Measurements from ENCODE around the gene ATAD5. TPM values are rescaled to one million over a fixed set of nuclear protein-coding genes. Genes with fewer than 3 reads are reported as not detected.
"Not testable (repeated sequence)": the region's sequence is repeated elsewhere in the genome, so short reads cannot be mapped to it uniquely, and the experiment has no call there.

The ATAD5 gene
- polyA plus RNA-seq, 1 donor (not counting 4 experiments of a cell fraction or from before 2014, with no cell fraction given) = 2.2 TPM

GRCh38 chr17:30906101-30906911, 74.5 kb downstream of the ATAD5 start, which contains the start of gene TEFM:
TSS of gene TEFM (minus strand) at chr17:30906238. CDS start at chr17:30906198, 40 bp downstream.
- Histone ChIP-seq H3K9me1 (ENCODE audit: control insufficient read depth, extremely low read depth, insufficient read depth, low read length) (peaks cover 2% of the 10 kb centered on the region), H3K4me3 (ENCODE audit: control insufficient read depth in 2 of 3, extremely low read depth in 1 of 3, insufficient read depth in 2 of 3, low read depth in 1 of 3, low read length in 3 of 3) (peak within 1 kb of the TSS; percentile 56 to 89 (median 74)), H4K20me1 (ENCODE audit: control insufficient read depth, extremely low read depth, insufficient read depth, low read length) (no peaks in the 10 kb centered on the region), H3K36me3 (ENCODE audit: control insufficient read depth in 2 of 2, extremely low read depth in 1 of 2, insufficient read depth in 2 of 2, low read length in 2 of 2) (peaks cover 5 to 8% of the 10 kb centered on the region in 2 experiments), H3K27ac (ENCODE audit: control insufficient read depth, insufficient read depth, low read length) (peak within 1 kb of the TSS; percentile 91), H3K9me3 (ENCODE audit: control insufficient read depth, low read depth, low read length) (no peaks in the 10 kb centered on the region), H3K4me1 (ENCODE audit: control insufficient read depth, extremely low read depth, insufficient read depth, low read length) (peaks cover 3% of the 10 kb centered on the region), H3K27me3 (ENCODE audit: control insufficient read depth, extremely low read depth, insufficient read depth, low read length) (no peaks in the 10 kb centered on the region), H3K9ac (ENCODE audit: control insufficient read depth, extremely low read depth, insufficient read depth, low read length) (peak within 1 kb of the TSS; percentile 95), H3K79me2 (ENCODE audit: control insufficient read depth, insufficient read depth, low read length) (peaks cover 23% of the 10 kb centered on the region), H2AFZ (ENCODE audit: control insufficient read depth, low read length) (peak within 1 kb of the TSS; percentile 99), H3K4me2 (ENCODE audit: control insufficient read depth, extremely low read depth, insufficient read depth, low read depth, low read length) (peak within 1 kb of the TSS; percentile 100)
- DNase-seq (ENCODE audit: low read depth, low spot score) (peak; percentile 15), FAIRE-seq (peak; percentile 41)
- TF ChIP-seq CTCF (optimal IDR thresholded peaks at IDR 0.05 in 1 of 3, IDR thresholded peaks at IDR 0.05 in 1 of 3, conservative IDR thresholded peaks at IDR 0.05 in 1 of 3; ENCODE audit: extremely low read depth in 1 of 3, insufficient read depth in 2 of 3, low read length in 3 of 3) (no peak), EZH2 (IDR thresholded peaks at IDR 0.05; ENCODE audit: low read length) (no peak)
- dilution Hi-C loops (cut with MboI; ENCODE audit: extremely low pct_ligation_motif_present, low sequenced_read_pairs) = no loop called here

GRCh38 chr17:30908717-30909420, 77.1 kb downstream of the ATAD5 start:
- no peak for TF ChIP-seq CTCF (optimal IDR thresholded peaks at IDR 0.05 in 1 of 3, IDR thresholded peaks at IDR 0.05 in 1 of 3, conservative IDR thresholded peaks at IDR 0.05 in 1 of 3; ENCODE audit: extremely low read depth in 1 of 3, insufficient read depth in 2 of 3, low read length in 3 of 3)
- no peak for TF ChIP-seq EZH2 (IDR thresholded peaks at IDR 0.05; ENCODE audit: low read length)
- Histone ChIP-seq H2AFZ (ENCODE audit: control insufficient read depth, low read length) (no peak overlapping the region), H3K27me3 (ENCODE audit: control insufficient read depth, extremely low read depth, insufficient read depth, low read length) (no peaks in the 10 kb centered on the region), H3K36me3 (ENCODE audit: control insufficient read depth in 2 of 2, extremely low read depth in 1 of 2, insufficient read depth in 2 of 2, low read length in 2 of 2) (peaks cover 1 to 4% of the 10 kb centered on the region in 2 experiments), H3K79me2 (ENCODE audit: control insufficient read depth, insufficient read depth, low read length) (peaks cover 16% of the 10 kb centered on the region), H3K9me1 (ENCODE audit: control insufficient read depth, extremely low read depth, insufficient read depth, low read length) (peaks cover 2% of the 10 kb centered on the region), H3K4me3 (ENCODE audit: control insufficient read depth in 2 of 3, extremely low read depth in 1 of 3, insufficient read depth in 2 of 3, low read depth in 1 of 3, low read length in 3 of 3) (no peak overlapping the region), H3K27ac (ENCODE audit: control insufficient read depth, insufficient read depth, low read length) (no peak overlapping the region), H3K4me1 (ENCODE audit: control insufficient read depth, extremely low read depth, insufficient read depth, low read length) (peaks cover 3% of the 10 kb centered on the region), H3K9ac (ENCODE audit: control insufficient read depth, extremely low read depth, insufficient read depth, low read length) (no peak overlapping the region), H3K9me3 (ENCODE audit: control insufficient read depth, low read depth, low read length) (no peaks in the 10 kb centered on the region), H4K20me1 (ENCODE audit: control insufficient read depth, extremely low read depth, insufficient read depth, low read length) (no peaks in the 10 kb centered on the region), H3K4me2 (ENCODE audit: control insufficient read depth, extremely low read depth, insufficient read depth, low read depth, low read length) (no peak overlapping the region)
- no peak for DNase-seq (ENCODE audit: low read depth, low spot score)
- FAIRE-seq = no peak
- dilution Hi-C loops (cut with MboI; ENCODE audit: extremely low pct_ligation_motif_present, low sequenced_read_pairs) = no loop called here

- H3K9ac ChIP-seq (ENCODE audit: control insufficient read depth, extremely low read depth, insufficient read depth, low read length); H3K9me1 ChIP-seq (ENCODE audit: control insufficient read depth, extremely low read depth, insufficient read depth, low read length); H3K27ac ChIP-seq (ENCODE audit: control insufficient read depth, insufficient read depth, low read length); H3K27me3 ChIP-seq (ENCODE audit: control insufficient read depth, extremely low read depth, insufficient read depth, low read length); H2AFZ ChIP-seq (ENCODE audit: control insufficient read depth, low read length); H3K4me1 ChIP-seq (ENCODE audit: control insufficient read depth, extremely low read depth, insufficient read depth, low read length); FAIRE-seq; H3K79me2 ChIP-seq (ENCODE audit: control insufficient read depth, insufficient read depth, low read length); H3K4me3 ChIP-seq (ENCODE audit: control insufficient read depth in 2 of 3, extremely low read depth in 1 of 3, insufficient read depth in 2 of 3, low read depth in 1 of 3, low read length in 3 of 3); dilution Hi-C loops (cut with MboI; ENCODE audit: extremely low pct_ligation_motif_present, low sequenced_read_pairs); H3K9me3 ChIP-seq (ENCODE audit: control insufficient read depth, low read depth, low read length); H4K20me1 ChIP-seq (ENCODE audit: control insufficient read depth, extremely low read depth, insufficient read depth, low read length); H3K4me2 ChIP-seq (ENCODE audit: control insufficient read depth, extremely low read depth, insufficient read depth, low read depth, low read length); DNase-seq (ENCODE audit: low read depth, low spot score); H3K36me3 ChIP-seq (ENCODE audit: control insufficient read depth in 2 of 2, extremely low read depth in 1 of 2, insufficient read depth in 2 of 2, low read length in 2 of 2): not testable (repeated sequence)
Observed at GRCh38 chr17:30910151-30910550, 78.4 kb downstream of the ATAD5 start.
